ENCODE measurements around the gene STAU1. TPM values are rescaled to one million over a fixed set of nuclear protein-coding genes. Genes with fewer than 3 reads are reported as not detected.
"Not testable (repeated sequence)": the region's sequence is repeated elsewhere in the genome, so short reads cannot be mapped to it uniquely, and the experiment has no call there.

Gene STAU1
- total RNA-seq, 1 donor from 2014 or later, result 39.3 TPM

- H3K27ac Mint-ChIP-seq, result no peak overlapping the region
- ChIA-PET CTCF (no interaction called here), POLR2A (no interaction called here)
- H3K4me3 Mint-ChIP-seq, result no peak overlapping the region
- no peak for TF ChIP-seq CTCF (IDR thresholded peaks at IDR 0.05)
- H3K4me1 Mint-ChIP-seq, result peaks cover 15% of the 10 kb centered on the region
- ATAC-seq (ENCODE audit: low read depth), result no peak
- H3K9me3 Mint-ChIP-seq, result no peaks in the 10 kb centered on the region
- H3K36me3 Mint-ChIP-seq (ENCODE audit: low read depth), result peaks cover 84% of the 10 kb centered on the region
- intact Hi-C loops (cut with micrococcal nuclease), result no loop called here
- DNase-seq, result no peak
- no peaks in the 10 kb centered on the region for H3K27me3 Mint-ChIP-seq
Measured at GRCh38 chr20:49225896-49226295, 37.8 kb upstream of the STAU1 start.

DNA sequence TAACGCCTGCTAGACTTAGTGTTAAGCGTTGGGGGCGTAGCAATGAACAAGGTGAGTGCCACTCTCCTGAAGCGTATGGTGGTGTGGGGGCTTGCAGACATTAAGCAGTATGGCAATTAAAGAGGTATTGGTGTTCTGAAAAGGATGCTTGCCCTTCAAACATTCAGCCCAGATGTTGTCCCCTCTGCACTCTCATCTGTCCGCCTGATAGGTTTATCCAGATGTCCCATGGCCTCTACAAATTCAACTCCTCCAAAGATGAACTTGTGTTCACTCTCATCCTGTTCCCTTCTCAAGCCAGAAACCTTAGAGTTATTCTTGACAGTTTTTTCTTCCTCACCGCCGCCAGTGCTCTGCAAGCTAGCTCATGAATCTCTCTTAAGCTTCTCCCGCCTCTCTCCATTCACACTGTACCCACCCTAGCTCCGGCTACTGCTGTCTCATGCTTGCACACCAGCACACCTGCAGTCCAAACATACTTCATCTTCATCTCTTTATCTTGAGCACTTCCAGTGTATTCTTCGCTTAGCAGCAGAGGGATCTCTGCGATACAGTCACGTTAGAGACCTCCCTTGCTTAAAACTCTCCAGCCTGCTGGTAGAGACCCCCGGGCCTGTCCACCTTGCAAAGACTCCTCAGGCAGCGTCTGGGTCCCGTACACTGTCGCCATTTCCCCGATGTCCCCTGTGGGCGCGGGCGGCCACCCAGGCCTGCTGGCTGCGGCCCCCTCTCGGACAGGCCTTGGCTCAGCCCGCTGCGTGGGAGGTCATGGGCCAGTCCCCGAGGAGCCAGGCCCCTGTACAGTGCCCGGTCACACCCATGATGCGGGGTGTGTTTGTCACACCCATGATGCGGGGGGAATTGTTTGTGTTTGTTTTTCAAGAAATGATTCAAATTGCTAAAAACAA lies 32.0 kb upstream of the STAU1 start:
- Mint-ChIP-seq H3K27me3 (no peaks in the 10 kb centered on the region), H3K36me3 (ENCODE audit: low read depth) (peaks cover 52% of the 10 kb centered on the region), H3K4me1 (peaks cover 28% of the 10 kb centered on the region), H3K27ac (peak overlapping the region; percentile 93), H3K9me3 (no peaks in the 10 kb centered on the region), H3K4me3 (peak overlapping the region; percentile 94)
- CTCF ChIA-PET, result no interaction called here
- ATAC-seq (ENCODE audit: low read depth) (no peak), DNase-seq (no peak)
- intact Hi-C loops (cut with micrococcal nuclease), result loop anchor here (1.0 kb wide), 4 partner anchors 10 to 174 kb away; partner anchors contain the start of genes CSE1L, STAU1 and ZNFX1
- TF ChIP-seq CTCF (IDR thresholded peaks at IDR 0.05), result no peak
- POLR2A ChIA-PET, result interaction anchor here (1.2 to 2.0 kb wide), 6 partner anchors 10 to 174 kb away, joined by 3 to 23 read pairs (median 10); partner anchors contain the start of genes CSE1L and ZNFX1

GRCh38 chr20:49219091-49219923 lies 31.2 kb upstream of the STAU1 start, which contains the start of gene DDX27:
TSS of gene DDX27 (plus strand) at chr20:49219416. CDS start at chr20:49219449, 33 bp downstream.
- H3K9me3 Mint-ChIP-seq, result no peaks in the 10 kb centered on the region
- H3K27ac Mint-ChIP-seq, result peak within 1 kb of the TSS; percentile 93
- H3K27me3 Mint-ChIP-seq, result no peaks in the 10 kb centered on the region
- ChIA-PET CTCF (interaction anchor here (1.6 to 6.1 kb wide), 2 partner anchors 30 to 86 kb away, joined by 3 to 93 read pairs; no protein-coding TSS in a partner anchor), POLR2A (interaction anchor here (0.6 to 2.0 kb wide), 14 partner anchors 9 to 892 kb away, joined by 3 to 28 read pairs (median 8); partner anchors contain the start of genes CSE1L, STAU1 and ZNFX1)
- H3K36me3 Mint-ChIP-seq (ENCODE audit: low read depth), result peaks cover 45% of the 10 kb centered on the region
- ATAC-seq (ENCODE audit: low read depth) (peak; percentile 84), DNase-seq (peak; percentile 93)
- H3K4me1 Mint-ChIP-seq, result peaks cover 28% of the 10 kb centered on the region
- intact Hi-C loops (cut with micrococcal nuclease), result loop anchor here (1.0 kb wide), 4 partner anchors 11 to 173 kb away; partner anchors contain the start of genes CSE1L, STAU1 and ZNFX1
- TF ChIP-seq CTCF (IDR thresholded peaks at IDR 0.05), result no peak
- peak within 1 kb of the TSS; percentile 94 for H3K4me3 Mint-ChIP-seq

GRCh38 chr20:49218739-49219090 lies 30.6 kb upstream of the STAU1 start:
- Mint-ChIP-seq H3K4me3 (peak overlapping the region; percentile 94), H3K36me3 (ENCODE audit: low read depth) (peaks cover 41% of the 10 kb centered on the region), H3K27ac (peak overlapping the region; percentile 93), H3K4me1 (peaks cover 28% of the 10 kb centered on the region)
- ChIA-PET POLR2A (interaction anchor here (0.6 to 2.0 kb wide), 14 partner anchors 10 to 892 kb away, joined by 3 to 28 read pairs (median 8); partner anchors contain the start of genes CSE1L, STAU1 and ZNFX1), CTCF (interaction anchor here (1.6 to 6.1 kb wide), 2 partner anchors 30 to 85 kb away, joined by 3 to 93 read pairs; no protein-coding TSS in a partner anchor)
- not testable (repeated sequence) for DNase-seq; ATAC-seq (ENCODE audit: low read depth); H3K27me3 Mint-ChIP-seq; H3K9me3 Mint-ChIP-seq
- intact Hi-C loops (cut with micrococcal nuclease), result loop anchor here (1.0 kb wide), 4 partner anchors 12 to 172 kb away; partner anchors contain the start of genes CSE1L, STAU1 and ZNFX1

DNA sequence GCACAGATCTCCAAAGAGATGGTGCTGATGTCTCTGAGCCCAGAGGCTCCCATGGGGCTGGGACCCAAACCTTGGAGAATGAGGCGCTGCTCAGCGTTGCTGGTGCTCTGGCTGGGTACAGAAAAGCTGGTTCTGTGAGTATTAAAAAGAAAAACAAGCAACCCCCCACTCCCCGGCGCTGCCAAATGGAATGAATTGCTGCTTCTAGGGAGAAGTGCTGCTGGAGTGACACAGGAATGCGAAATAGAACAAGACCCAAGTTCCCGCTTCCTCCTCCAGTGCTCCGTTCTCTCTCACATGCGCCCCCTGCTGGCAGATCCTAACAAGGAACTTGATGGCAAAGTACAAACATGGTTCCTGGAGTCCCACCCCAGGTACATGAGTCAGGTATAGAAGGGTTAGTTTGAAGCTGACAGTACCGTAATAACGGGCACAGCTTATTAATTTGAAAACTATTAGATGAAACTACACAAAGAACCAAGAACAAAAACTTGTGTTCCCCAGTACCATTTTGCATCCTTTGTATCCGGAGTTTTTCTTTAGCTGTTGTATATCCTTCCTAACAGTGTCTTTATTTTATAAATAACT lies 29.0 kb upstream of the STAU1 start:
- ATAC-seq (ENCODE audit: low read depth), result peak; percentile 39
- Mint-ChIP-seq H3K27ac (peak overlapping the region; percentile 53), H3K27me3 (peaks cover 1% of the 10 kb centered on the region), H3K4me3 (peak overlapping the region; percentile 55), H3K9me3 (no peaks in the 10 kb centered on the region), H3K36me3 (ENCODE audit: low read depth) (peaks cover 28% of the 10 kb centered on the region), H3K4me1 (peaks cover 28% of the 10 kb centered on the region)
- intact Hi-C loops (cut with micrococcal nuclease), result loop anchor here (1.0 kb wide), 1 partner anchor 84 kb away; no protein-coding TSS in a partner anchor
- no peak for TF ChIP-seq CTCF (IDR thresholded peaks at IDR 0.05)
- POLR2A ChIA-PET, result interaction anchor here (0.5 to 1.4 kb wide), 3 partner anchors 36 to 502 kb away, joined by 3 to 4 read pairs (median 3); no protein-coding TSS in a partner anchor
- CTCF ChIA-PET, result interaction anchor here (0.7 to 6.1 kb wide), 25 partner anchors 23 to 171 kb away, joined by 3 to 93 read pairs (median 3); partner anchors contain the start of gene CSE1L
- peak; percentile 82 for DNase-seq
